ENCODE measurements around the gene ANG.
A peak's percentile ranks its signal among the peaks of the same experiment; 100 is the strongest.

Gene ANG

GRCh38 chr14:20679907-20680306 is 8.7 kb upstream of the ANG start:
- no peak for DNase-seq

- DNase-seq, result no peak
Observed at GRCh38 chr14:20680363-20680762, 8.2 kb upstream of the ANG start.

- DNase-seq, result no peak
Observed at GRCh38 chr14:20680843-20681347, 7.7 kb upstream of the ANG start.

GRCh38 chr14:20681348-20682126 is 7.0 kb upstream of the ANG start:
- peak; percentile 95 for DNase-seq

- DNase-seq, result no peak
Observed at GRCh38 chr14:20682127-20682434, 6.5 kb upstream of the ANG start.

- DNase-seq, result peak; percentile 91
Observed at GRCh38 chr14:20682435-20683124, 6.0 kb upstream of the ANG start.

GRCh38 chr14:20683125-20683890 is 5.3 kb upstream of the ANG start:
- DNase-seq, result peak; percentile 95

- DNase-seq, result peak; percentile 91
Observed at GRCh38 chr14:20683891-20684661, 4.5 kb upstream of the ANG start, which contains the start of gene RNASE4. Gene RNASE4, plus strand, starts transcription at chr14:20684560. Its CDS starts 14,812 bp downstream, at chr14:20699372.

- no peak for DNase-seq
Observed at GRCh38 chr14:20684662-20685456, 3.7 kb upstream of the ANG start.

GRCh38 chr14:20686386-20687143 is 2.0 kb upstream of the ANG start:
- DNase-seq, result no peak

GRCh38 chr14:20687362-20688166 is 1.0 kb upstream of the ANG start:
- no peak for DNase-seq

- DNase-seq, result peak; percentile 77
Observed at GRCh38 chr14:20690848-20691640, 2.5 kb downstream of the ANG start.

GRCh38 chr14:20692116-20692751 is 3.7 kb downstream of the ANG start:
- DNase-seq, result peak; percentile 74

GRCh38 chr14:20696764-20697163 is 8.2 kb downstream of the ANG start:
- no peak for DNase-seq

GRCh38 chr14:20697273-20698017 is 8.9 kb downstream of the ANG start:
- DNase-seq, result peak; percentile 83

GRCh38 chr14:20698018-20698329 is 9.4 kb downstream of the ANG start:
- DNase-seq, result no peak

- DNase-seq, result no peak
Observed at GRCh38 chr14:20698934-20699333, 10.4 kb downstream of the ANG start.

GRCh38 chr14:20699931-20700330 is 11.4 kb downstream of the ANG start:
- no peak for DNase-seq

Measured in activated CD4-positive, alpha-beta T cell treated with anti-CD3 and anti-CD28 coated beads, Interleukin-2, Interleukin-6, amounts not matched to agents 100 ng/mL and 50 ng/mL, durations not matched to agents 16 hours and 8 hours (primary cell).